KOPT-K1 (cell line): ENCODE measurements around the gene ERMARD.
"Not testable (repeated sequence)": the region's sequence is repeated elsewhere in the genome, so short reads cannot be mapped to it uniquely, and the experiment has no call there.

Experiments used
- H3K27ac ChIP-seq: fragments of 200-600 bp; sonication (generic); 2 replicates; pipeline ENCODE4 v1.5.1; 2016; ENCODE audit warnings: antibody characterized with exemption, mild to moderate bottlenecking, low read depth, low read length; ENCODE audit not compliant: poor library complexity, severe bottlenecking
- H3K36me3 ChIP-seq: fragments of 200-600 bp; sonication (generic); 2 replicates; pipeline ENCODE4 v1.5.1; 2017; ENCODE audit warnings: antibody characterized with exemption, mild to moderate bottlenecking, low read length, moderate library complexity; ENCODE audit not compliant: insufficient read depth
- H3K9me3 ChIP-seq: fragments of 200-600 bp; sonication (generic); 2 replicates; pipeline ENCODE4 v1.5.1; 2017; ENCODE audit warnings: antibody characterized with exemption, low read length, mild to moderate bottlenecking; ENCODE audit not compliant: insufficient read depth, poor library complexity, severe bottlenecking

The ERMARD gene

GRCh38 chr6:169765789-169766188 lies 14.4 kb downstream of the ERMARD start:
- not testable (repeated sequence) for H3K9me3 ChIP-seq, H3K27ac ChIP-seq
- H3K36me3 ChIP-seq: peaks cover 78% of the 10 kb centered on the region

- H3K9me3 ChIP-seq: no peaks in the 10 kb centered on the region
- H3K27ac ChIP-seq: no peak overlapping the region
- peaks cover 75% of the 10 kb centered on the region for H3K36me3 ChIP-seq
Measured at GRCh38 chr6:169766232-169766631, 14.8 kb downstream of the ERMARD start.

GRCh38 chr6:169766921-169767736 lies 15.7 kb downstream of the ERMARD start:
- Histone ChIP-seq H3K27ac (no peak overlapping the region), H3K36me3 (peaks cover 75% of the 10 kb centered on the region)

GRCh38 chr6:169774347-169774746 lies 22.9 kb downstream of the ERMARD start:
- no peak overlapping the region for H3K27ac ChIP-seq
- H3K9me3 ChIP-seq: no peaks in the 10 kb centered on the region
- H3K36me3 ChIP-seq: peaks cover 61% of the 10 kb centered on the region

More at GRCh38 chr6:169766921-169767736, 15.7 kb downstream of the ERMARD start:
- no peaks in the 10 kb centered on the region for H3K9me3 ChIP-seq

GRCh38 chr6:169775321-169775720 lies 23.9 kb downstream of the ERMARD start:
- peaks cover 69% of the 10 kb centered on the region for H3K36me3 ChIP-seq

GRCh38 chr6:169776379-169776778 lies 25.0 kb downstream of the ERMARD start:
- no peaks in the 10 kb centered on the region for H3K9me3 ChIP-seq
- no peak overlapping the region for H3K27ac ChIP-seq
- H3K36me3 ChIP-seq: peaks cover 75% of the 10 kb centered on the region

More at GRCh38 chr6:169775321-169775720, 23.9 kb downstream of the ERMARD start:
- Histone ChIP-seq H3K9me3 (no peaks in the 10 kb centered on the region), H3K27ac (no peak overlapping the region)

- H3K27ac ChIP-seq: no peak overlapping the region
- no peaks in the 10 kb centered on the region for H3K9me3 ChIP-seq
- peaks cover 69% of the 10 kb centered on the region for H3K36me3 ChIP-seq
Measured at GRCh38 chr6:169777896-169778295, 26.5 kb downstream of the ERMARD start.

GRCh38 chr6:169778646-169779045 lies 27.2 kb downstream of the ERMARD start:
- H3K36me3 ChIP-seq: peaks cover 64% of the 10 kb centered on the region
- H3K9me3 ChIP-seq: no peaks in the 10 kb centered on the region
- H3K27ac ChIP-seq: no peak overlapping the region

- Histone ChIP-seq H3K9me3 (no peaks in the 10 kb centered on the region), H3K36me3 (peaks cover 58% of the 10 kb centered on the region), H3K27ac (no peak overlapping the region)
Measured at GRCh38 chr6:169779092-169779815, 27.8 kb downstream of the ERMARD start.

- Histone ChIP-seq H3K27ac (no peak overlapping the region), H3K36me3 (peaks cover 51% of the 10 kb centered on the region)
Measured at GRCh38 chr6:169779896-169780295, 28.5 kb downstream of the ERMARD start.

GRCh38 chr6:169780571-169781091 lies 29.2 kb downstream of the ERMARD start:
- no peaks in the 10 kb centered on the region for H3K9me3 ChIP-seq
- no peak overlapping the region for H3K27ac ChIP-seq
- peaks cover 49% of the 10 kb centered on the region for H3K36me3 ChIP-seq

More at GRCh38 chr6:169779896-169780295, 28.5 kb downstream of the ERMARD start:
- H3K9me3 ChIP-seq: no peaks in the 10 kb centered on the region

GRCh38 chr6:169782966-169783365 lies 31.5 kb downstream of the ERMARD start:
- peaks cover 31% of the 10 kb centered on the region for H3K36me3 ChIP-seq
- H3K27ac ChIP-seq: no peak overlapping the region
- H3K9me3 ChIP-seq: no peaks in the 10 kb centered on the region

GRCh38 chr6:169783401-169783800 lies 32.0 kb downstream of the ERMARD start:
- peaks cover 31% of the 10 kb centered on the region for H3K36me3 ChIP-seq
- H3K9me3 ChIP-seq: no peaks in the 10 kb centered on the region
- no peak overlapping the region for H3K27ac ChIP-seq

GRCh38 chr6:169783971-169784820 lies 32.8 kb downstream of the ERMARD start:
- Histone ChIP-seq H3K27ac (no peak overlapping the region), H3K9me3 (no peaks in the 10 kb centered on the region), H3K36me3 (peaks cover 28% of the 10 kb centered on the region)
